ENCODE measurements around the gene DNMT3B. TPM values are rescaled to one million over a fixed set of nuclear protein-coding genes. Genes with fewer than 3 reads are reported as not detected.
"Not testable (repeated sequence)": the region's sequence is repeated elsewhere in the genome, so short reads cannot be mapped to it uniquely, and the experiment has no call there.

Gene DNMT3B
- total RNA-seq, 1 donor from 2014 or later: 0.48 TPM

DNA sequence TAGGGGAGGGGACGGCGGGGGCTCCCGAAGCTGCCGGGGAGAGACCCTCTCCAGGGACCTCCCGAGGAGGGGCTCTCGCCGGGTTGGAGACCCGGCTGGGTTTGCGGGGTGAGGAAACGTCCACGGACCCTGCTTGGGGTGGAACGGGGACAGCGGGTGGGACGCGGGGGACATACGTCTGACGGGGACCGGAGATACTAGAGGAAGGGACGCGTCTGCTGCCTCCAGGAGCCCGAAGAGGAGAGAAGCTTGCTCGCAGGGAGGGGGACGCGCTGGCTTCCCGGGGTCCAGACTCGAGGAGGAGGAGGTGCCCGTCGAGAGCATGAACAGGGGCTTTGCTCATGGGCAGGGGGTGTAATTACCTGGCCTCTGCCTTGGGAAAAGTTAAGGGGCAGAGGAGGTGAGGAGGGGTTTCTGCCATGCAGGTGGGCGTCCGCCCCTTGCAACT is 593 bp downstream of the DNMT3B start:
- DNase-seq (ENCODE audit: low spot score): no peak

DNA sequence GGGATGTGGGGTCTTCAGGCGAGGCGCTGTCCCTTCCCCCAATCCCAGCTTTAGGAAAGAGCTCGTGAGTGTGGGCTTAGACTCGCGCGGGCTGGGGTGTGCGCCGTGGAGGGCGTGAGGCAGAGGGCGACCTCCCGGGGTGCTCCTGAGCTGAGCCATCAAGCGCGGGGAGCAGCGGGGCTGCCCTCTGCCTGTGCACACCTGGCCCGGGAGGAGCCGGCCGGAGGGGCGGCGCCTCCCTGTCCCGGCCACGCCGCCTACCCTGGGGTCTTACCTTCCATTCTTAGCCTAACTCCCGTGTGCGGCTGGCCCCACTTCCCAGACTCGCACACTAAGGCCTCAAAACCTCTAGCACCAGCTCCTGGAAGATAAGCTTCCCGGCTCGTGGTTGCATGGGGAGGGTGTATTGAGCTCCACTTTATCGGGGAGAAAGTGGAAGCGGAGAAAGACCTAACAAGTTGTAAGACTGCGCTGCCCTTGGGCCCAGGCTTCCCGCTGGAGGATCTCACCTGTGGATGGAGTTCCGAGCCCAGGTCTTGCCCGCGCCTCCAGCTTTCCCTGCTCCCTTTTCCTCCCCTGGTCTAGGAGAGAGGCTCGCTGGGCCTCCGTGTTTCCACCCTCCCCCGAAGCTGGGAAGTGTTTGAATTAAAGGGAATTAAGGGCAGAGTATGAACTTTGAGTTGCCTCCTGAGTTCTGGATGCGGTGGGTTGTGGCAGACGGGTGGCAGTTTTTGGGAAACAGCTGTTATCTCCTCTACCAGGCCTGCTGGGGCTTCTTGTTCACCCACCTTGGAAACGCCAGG is 1.2 kb downstream of the DNMT3B start:
- no peak for DNase-seq (ENCODE audit: low spot score)

DNA sequence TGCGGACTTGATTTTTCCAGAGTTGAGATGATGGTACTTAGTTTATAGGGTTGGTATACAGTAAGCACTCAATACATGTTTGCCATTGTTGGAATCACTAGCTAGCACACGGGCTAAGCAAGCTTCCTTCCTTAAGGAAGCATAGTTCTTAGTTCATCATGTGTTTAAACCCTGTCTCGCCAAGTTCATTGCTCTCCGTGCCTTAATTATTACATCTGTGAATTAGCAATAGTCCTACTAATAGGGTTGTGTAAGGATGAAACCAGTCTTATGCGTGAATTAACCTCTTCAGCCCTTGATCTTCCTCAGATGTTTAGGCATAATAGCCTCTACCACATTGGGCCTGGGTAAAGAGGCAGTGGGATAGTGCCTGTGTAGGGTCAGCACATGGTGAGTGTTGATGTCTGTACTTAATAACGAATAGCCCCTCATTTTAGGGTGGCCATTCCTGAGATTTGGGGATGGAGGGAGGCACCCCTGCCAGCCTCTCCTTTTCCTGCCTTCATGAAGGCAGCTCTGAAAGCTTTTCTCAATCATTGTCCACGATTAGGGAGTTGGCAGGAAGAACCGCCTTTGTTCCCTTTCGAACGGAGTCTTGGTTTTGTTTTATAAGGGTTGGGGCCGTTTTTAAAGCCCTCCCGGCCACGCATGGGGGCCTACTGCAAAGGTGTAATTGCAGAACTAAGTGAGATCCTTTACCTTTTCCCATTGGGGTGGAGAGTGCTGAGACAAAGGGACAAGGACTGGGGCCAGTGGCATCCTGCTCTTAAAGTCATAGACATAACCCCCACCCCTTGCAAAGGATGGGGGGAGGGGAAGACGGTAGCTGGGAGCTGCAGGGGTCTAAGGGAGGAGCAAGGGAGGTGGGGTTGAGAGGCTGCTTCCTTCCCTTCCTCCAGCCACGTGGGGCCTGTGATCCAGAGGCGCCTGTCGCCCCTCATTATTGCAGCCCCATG is 2.1 kb downstream of the DNMT3B start:
- no peak for DNase-seq (ENCODE audit: low spot score)

GRCh38 chr20:32765230-32765875 is 3.2 kb downstream of the DNMT3B start:
- DNase-seq (ENCODE audit: low spot score): not testable (repeated sequence)

DNA sequence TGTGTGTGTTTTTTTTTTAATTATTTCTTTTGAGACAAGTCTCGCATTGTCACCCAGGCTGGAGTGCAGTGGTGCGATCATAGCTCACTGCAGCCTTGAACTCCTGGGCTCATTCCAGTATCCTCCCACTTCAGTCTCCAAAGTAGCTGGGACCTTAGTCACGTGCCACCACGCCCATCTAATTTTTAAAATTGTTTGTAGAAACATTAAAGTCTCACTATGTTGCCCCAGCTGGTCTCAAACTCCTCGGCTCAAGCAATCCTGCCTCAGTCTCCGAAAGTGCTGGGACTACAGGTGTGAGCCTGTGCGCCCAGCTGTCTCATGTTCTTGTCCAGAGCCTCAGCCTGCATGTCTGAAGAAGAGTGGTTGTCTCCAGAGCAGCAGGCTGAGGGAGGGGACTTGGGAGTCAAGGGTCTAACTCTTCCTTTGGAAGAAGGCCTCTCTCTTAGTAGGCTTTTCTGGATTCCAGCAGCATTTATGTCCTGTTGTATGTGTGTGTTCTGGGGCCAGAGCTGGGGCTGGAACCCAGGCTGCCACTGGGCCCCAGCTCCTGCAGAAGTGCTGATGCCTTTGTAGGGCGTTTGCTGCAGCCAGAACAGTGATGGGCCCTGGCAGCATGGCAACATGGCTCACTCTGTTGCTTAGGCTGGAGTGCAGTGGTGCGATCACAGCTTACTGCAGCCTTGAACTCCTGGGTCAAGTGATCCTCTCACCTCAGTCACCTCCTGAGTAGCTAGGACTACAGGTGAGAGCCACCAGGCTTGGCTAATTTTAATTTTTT is 5.4 kb downstream of the DNMT3B start:
- no peak for DNase-seq (ENCODE audit: low spot score)

GRCh38 chr20:32772046-32772445 is 9.9 kb downstream of the DNMT3B start:
- DNase-seq (ENCODE audit: low spot score): no peak

DNA sequence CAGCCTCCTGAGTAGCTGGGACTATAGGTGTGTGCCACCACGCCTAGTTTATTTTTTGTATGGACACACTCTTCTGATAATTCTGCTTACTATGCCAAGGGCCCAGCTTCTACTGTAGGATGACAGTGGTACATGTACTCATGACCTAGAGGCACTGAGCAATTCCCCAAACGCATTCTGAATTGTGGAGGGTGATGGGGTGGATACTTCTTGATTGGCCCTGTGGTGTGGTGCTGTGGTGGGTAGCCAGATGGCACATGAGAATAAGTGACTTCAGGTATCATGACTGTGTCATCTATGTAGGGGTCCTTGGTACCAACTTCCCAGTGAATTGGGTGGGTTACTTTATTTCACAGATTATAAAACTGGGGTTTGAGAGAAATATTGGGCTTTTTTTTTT is 11.0 kb downstream of the DNMT3B start:
- no peak for DNase-seq (ENCODE audit: low spot score)

DNA sequence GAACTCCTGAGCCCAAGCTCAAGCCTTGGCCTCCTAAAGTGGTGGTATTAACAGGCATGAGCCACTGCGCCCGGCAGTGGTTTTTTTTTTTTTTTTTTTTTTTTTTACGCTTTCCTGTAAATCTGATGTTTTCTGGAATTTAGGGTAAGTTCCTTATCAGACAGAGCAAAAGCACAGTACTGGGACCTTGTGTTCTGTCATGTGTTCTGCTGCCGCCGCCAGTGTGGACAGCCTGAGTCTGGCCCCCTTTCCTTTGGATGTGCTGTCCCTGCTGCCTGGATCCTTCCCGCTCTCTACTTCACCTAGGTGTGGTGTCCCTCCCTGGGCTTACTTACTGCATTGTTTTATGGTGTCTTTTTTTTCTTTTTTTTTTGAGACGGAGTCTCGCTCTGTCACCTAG is 11.7 kb downstream of the DNMT3B start:
- DNase-seq (ENCODE audit: low spot score): no peak

DNA sequence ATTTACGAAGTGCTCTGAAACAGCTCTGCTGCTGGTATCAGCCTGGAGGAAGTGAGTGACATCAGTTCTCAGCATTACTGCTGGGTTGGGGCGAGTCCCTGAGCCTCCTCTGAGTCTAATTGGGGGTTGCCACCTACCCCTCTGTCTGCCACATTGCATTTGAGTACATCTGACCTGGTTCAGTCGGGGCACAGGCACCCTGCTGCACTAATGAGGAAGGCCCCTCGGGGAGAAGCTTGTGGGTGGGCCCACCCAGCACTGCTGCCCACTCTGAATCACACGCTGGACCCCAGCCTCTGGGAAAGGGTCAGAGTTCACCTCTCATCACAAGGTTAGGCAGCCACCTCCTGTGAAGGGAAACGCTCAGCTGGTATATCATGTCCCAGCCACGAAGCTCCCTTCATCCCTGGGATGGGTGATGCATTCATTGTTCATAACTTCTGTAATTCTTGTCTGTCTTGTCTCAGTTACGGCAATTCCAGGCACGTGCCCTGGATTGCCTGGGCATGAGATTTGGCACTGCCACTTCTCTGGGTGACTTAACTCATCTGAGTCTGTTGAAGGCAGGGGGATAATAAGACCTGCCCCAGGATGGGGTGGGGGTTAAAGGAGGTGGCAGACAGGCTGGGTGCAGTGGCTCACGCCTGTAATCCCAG is 13.3 kb downstream of the DNMT3B start:
- no peak for DNase-seq (ENCODE audit: low spot score)

DNA sequence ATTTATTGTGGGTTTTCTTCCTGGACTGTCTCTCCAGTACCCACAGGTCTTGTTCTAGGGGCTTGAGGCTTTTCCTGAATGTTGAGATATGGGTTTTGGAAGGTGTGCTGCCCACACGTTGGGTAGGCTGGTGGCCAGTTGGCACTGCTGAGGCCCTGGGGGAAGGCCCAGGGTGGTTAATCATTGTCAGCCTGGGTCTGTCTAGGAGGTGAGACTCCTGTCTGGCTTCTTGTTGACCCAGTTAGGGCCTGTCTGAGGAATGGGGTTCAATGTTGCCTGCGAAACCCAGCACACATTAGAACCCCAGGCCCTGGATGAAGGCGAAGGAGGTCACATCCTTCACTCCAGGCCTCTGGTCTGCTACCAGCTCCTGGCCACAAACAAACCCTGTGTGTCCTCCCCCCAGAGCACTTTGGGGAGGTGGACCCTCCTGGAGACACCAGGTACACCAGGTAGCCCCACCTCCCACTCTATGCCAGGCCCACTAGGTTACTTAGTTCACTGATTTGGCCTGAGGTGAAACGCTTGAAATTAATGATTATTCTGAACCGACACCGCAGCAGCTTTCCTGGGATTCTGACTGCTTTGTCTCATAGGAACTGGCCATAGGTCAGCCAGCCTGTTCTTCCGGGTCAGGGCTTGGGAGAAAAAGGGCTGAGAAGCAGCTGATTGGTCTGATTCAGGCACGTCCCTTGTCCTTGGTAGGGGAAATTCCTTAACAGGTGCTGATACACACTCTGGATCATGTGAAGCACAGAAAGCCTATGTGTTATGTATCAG is 15.2 kb downstream of the DNMT3B start:
- DNase-seq (ENCODE audit: low spot score): no peak

DNA sequence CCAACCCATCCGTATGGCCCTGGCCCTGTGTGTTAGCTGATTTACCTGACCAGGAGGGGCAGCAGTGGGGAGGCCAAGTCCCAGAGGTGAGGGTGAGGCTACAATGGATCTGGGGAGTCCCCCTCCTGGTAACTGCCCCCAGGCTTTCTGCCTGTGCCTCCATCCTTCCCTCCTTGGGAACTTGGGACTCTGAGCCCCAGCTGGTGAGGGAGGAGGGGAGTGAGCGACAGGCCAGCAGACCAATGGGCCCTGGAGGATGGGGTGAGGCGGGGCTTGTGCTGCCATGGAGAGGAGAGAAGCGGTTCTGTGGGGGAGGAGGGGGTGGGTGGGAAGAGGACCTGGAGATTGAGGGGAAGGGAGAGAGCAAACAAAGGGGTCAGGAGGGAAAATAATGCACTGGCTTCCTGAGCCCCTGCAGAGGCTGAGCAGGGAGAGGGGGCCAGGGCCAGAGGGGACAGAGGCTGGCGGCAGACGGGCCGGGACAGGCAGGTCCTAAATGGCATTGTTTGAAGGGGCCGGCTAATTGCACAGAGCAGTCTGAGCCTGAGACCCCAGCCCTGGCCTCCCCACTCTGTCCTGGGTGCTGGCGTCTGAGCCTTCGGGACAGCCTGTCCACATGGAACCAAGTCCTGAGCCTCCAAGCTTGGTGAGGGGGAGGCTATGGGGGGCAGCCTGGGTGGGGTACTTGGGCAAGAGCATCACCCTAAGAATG is 17.5 kb downstream of the DNMT3B start:
- DNase-seq (ENCODE audit: low spot score): no peak

- DNase-seq (ENCODE audit: low spot score): no peak
Observed at GRCh38 chr20:32780278-32780677, 18.1 kb downstream of the DNMT3B start.

GRCh38 chr20:32780749-32781655 is 18.8 kb downstream of the DNMT3B start:
- no peak for DNase-seq (ENCODE audit: low spot score)

DNA sequence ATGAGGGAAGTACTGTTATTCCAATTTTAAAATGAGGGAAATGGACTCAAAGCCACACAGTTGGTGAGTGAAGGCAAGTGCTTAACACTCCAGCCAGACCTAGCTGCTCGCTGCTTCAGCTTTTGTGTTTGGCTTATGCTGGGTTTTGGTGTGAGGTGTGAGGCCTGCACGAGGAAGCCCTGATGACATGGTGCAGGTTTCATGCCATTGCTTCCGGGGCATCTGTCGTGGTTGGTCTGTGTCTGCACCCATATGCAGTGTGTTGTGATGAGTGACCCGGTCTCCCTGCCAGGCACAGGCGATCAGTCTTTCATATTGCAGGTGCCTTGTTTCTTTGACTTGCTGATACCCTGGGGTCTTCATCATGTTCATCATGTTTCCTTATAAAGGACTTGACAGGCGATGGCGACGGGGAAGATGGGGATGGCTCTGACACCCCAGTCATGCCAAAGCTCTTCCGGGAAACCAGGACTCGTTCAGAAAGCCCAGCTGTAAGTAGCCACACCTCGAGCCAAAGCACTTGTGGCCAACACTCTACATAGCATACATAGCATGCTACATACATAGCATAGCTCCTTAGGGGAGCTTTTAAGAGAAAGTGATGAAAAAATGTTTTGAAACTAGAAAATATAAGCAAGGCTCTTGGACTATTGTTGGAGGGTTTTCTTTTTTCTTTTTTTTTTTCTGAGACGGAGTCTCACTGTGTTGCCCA is 22.3 kb downstream of the DNMT3B start:
- DNase-seq (ENCODE audit: low spot score): no peak

DNA sequence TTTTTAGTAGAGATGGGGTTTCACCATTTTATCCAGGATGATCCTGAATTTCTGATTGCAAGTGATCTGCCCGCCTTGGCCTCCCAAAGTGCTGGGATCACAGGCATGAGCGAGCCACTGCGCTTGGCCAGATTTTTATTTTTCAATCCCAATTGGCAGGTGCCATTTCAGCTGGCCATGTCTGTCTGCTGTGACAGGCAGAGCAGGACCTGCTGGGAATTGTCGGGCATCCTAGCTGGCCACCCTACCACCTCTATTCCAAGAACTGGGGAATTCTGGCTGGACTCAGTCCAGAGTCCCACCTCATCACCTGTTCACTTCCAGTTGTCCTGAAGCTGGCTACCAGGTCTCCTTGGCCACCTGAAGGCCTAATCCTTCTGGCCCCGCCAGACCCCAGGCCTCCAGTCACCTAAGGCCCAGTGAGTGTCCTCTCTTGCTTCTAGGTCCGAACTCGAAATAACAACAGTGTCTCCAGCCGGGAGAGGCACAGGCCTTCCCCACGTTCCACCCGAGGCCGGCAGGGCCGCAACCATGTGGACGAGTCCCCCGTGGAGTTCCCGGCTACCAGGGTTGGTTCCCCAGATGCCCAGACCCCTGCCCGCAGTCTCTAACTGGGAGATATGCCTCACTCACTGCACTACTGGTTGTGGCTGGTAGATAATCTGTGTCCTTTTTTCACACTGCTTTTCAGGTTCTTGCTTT is 24.0 kb downstream of the DNMT3B start:
- no peak for DNase-seq (ENCODE audit: low spot score)

DNA sequence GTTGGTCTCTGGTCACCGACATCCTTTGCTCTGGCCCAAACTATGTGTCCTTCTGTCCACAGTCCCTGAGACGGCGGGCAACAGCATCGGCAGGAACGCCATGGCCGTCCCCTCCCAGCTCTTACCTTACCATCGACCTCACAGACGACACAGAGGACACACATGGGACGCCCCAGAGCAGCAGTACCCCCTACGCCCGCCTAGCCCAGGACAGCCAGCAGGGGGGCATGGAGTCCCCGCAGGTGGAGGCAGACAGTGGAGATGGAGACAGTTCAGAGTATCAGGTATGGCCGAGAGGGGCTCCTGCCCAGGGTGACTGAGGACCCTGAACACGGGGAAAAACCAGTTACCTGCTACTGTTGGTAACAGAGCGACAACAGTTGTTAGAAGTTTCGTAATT is 25.0 kb downstream of the DNMT3B start:
- no peak for DNase-seq (ENCODE audit: low spot score)

Measured in umbilical cord (tissue), 2 donors.